Measurements from ENCODE around the gene NR2F1-AS1.

Gene NR2F1-AS1

GRCh38 chr5:93384026-93384425, 197.0 kb downstream of the NR2F1-AS1 start:
- H3K4me3 ChIP-seq (ENCODE audit: low read depth, low read length), result no peak overlapping the region
- H3K9ac ChIP-seq (ENCODE audit: low read length), result no peak overlapping the region
- no peaks in the 10 kb centered on the region for H3K79me2 ChIP-seq (ENCODE audit: control insufficient read depth, insufficient read depth, low read length, poor library complexity)
- no peak for DNase-seq
- H3K4me2 ChIP-seq (ENCODE audit: low read length), result no peak overlapping the region
- no peak overlapping the region for H2BK120ac ChIP-seq (ENCODE audit: insufficient read depth, low read length, poor library complexity)
- no CpG with 5 or more reads among the region's 4 CpGs for WGBS (ENCODE audit: extremely low coverage, insufficient coverage, insufficient read length)
- H3K27ac ChIP-seq (ENCODE audit: low read depth, low read length), result no peak overlapping the region
- H2AFZ ChIP-seq (ENCODE audit: insufficient read depth, low read length, poor library complexity), result no peak overlapping the region
- no peak overlapping the region for H4K91ac ChIP-seq (ENCODE audit: low read depth, low read length)
- no peaks in the 10 kb centered on the region for H3K27me3 ChIP-seq (ENCODE audit: insufficient read depth, low read length)
- no peaks in the 10 kb centered on the region for H3K36me3 ChIP-seq (ENCODE audit: control insufficient read depth in 1 of 2, insufficient read depth in 2 of 2, low read length in 2 of 2)
- H2BK12ac ChIP-seq (ENCODE audit: low read length), result no peak overlapping the region
- H3K4ac ChIP-seq (ENCODE audit: low read depth, low read length), result no peak overlapping the region
- no peak overlapping the region for H4K12ac ChIP-seq (ENCODE audit: low read depth, low read length)
- no peak overlapping the region for H3K23ac ChIP-seq (ENCODE audit: low read length)
- H3K79me1 ChIP-seq (ENCODE audit: low read length), result no peaks in the 10 kb centered on the region
- H3K14ac ChIP-seq (ENCODE audit: low read length), result no peak overlapping the region
- H4K8ac ChIP-seq (ENCODE audit: low read depth, low read length), result no peak overlapping the region
- no peak overlapping the region for H2BK5ac ChIP-seq (ENCODE audit: low read depth, low read length, poor library complexity)
- H2AK5ac ChIP-seq (ENCODE audit: low read length), result no peak overlapping the region
- H3K18ac ChIP-seq (ENCODE audit: low read length), result no peak overlapping the region
- H3K9me3 ChIP-seq (ENCODE audit: insufficient read depth, low read depth, low read length), result no peaks in the 10 kb centered on the region
- H3K4me1 ChIP-seq (ENCODE audit: control insufficient read depth in 1 of 2, insufficient read depth in 2 of 2, low read length in 2 of 2), result no peaks in the 10 kb centered on the region

GRCh38 chr5:93382188-93382825, 198.7 kb downstream of the NR2F1-AS1 start:
- Histone ChIP-seq H3K4me2 (ENCODE audit: low read length) (no peak overlapping the region), H2BK12ac (ENCODE audit: low read length) (no peak overlapping the region), H2BK120ac (ENCODE audit: insufficient read depth, low read length, poor library complexity) (no peak overlapping the region), H4K8ac (ENCODE audit: low read depth, low read length) (no peak overlapping the region), H3K23ac (ENCODE audit: low read length) (no peak overlapping the region), H2AFZ (ENCODE audit: insufficient read depth, low read length, poor library complexity) (no peak overlapping the region), H3K18ac (ENCODE audit: low read length) (no peak overlapping the region), H2BK5ac (ENCODE audit: low read depth, low read length, poor library complexity) (no peak overlapping the region), H3K4me3 (ENCODE audit: low read depth, low read length) (no peak overlapping the region), H3K79me2 (ENCODE audit: control insufficient read depth, insufficient read depth, low read length, poor library complexity) (no peaks in the 10 kb centered on the region), H3K4me1 (ENCODE audit: control insufficient read depth in 1 of 2, insufficient read depth in 2 of 2, low read length in 2 of 2) (no peaks in the 10 kb centered on the region), H3K4ac (ENCODE audit: low read depth, low read length) (no peak overlapping the region), H3K79me1 (ENCODE audit: low read length) (no peaks in the 10 kb centered on the region), H3K27ac (ENCODE audit: low read depth, low read length) (no peak overlapping the region), H3K9me3 (ENCODE audit: insufficient read depth, low read depth, low read length) (no peaks in the 10 kb centered on the region), H3K27me3 (ENCODE audit: insufficient read depth, low read length) (no peaks in the 10 kb centered on the region), H3K14ac (ENCODE audit: low read length) (no peak overlapping the region), H3K9ac (ENCODE audit: low read length) (no peak overlapping the region), H3K36me3 (ENCODE audit: control insufficient read depth in 1 of 2, insufficient read depth in 2 of 2, low read length in 2 of 2) (no peaks in the 10 kb centered on the region), H2AK5ac (ENCODE audit: low read length) (no peak overlapping the region), H4K12ac (ENCODE audit: low read depth, low read length) (no peak overlapping the region), H4K91ac (ENCODE audit: low read depth, low read length) (no peak overlapping the region)
- no CpG with 5 or more reads among the region's 3 CpGs for WGBS (ENCODE audit: extremely low coverage, insufficient coverage, insufficient read length)
- no peak for DNase-seq

- no peak overlapping the region for H2BK12ac ChIP-seq (ENCODE audit: low read length)
- no peak overlapping the region for H3K4me2 ChIP-seq (ENCODE audit: low read length)
- H3K14ac ChIP-seq (ENCODE audit: low read length), result no peak overlapping the region
- no peak overlapping the region for H4K91ac ChIP-seq (ENCODE audit: low read depth, low read length)
- H3K23ac ChIP-seq (ENCODE audit: low read length), result no peak overlapping the region
- no peak overlapping the region for H4K8ac ChIP-seq (ENCODE audit: low read depth, low read length)
- no peak overlapping the region for H2BK120ac ChIP-seq (ENCODE audit: insufficient read depth, low read length, poor library complexity)
- H2BK5ac ChIP-seq (ENCODE audit: low read depth, low read length, poor library complexity), result no peak overlapping the region
- H3K79me2 ChIP-seq (ENCODE audit: control insufficient read depth, insufficient read depth, low read length, poor library complexity), result no peaks in the 10 kb centered on the region
- no peak overlapping the region for H2AFZ ChIP-seq (ENCODE audit: insufficient read depth, low read length, poor library complexity)
- no peak overlapping the region for H3K27ac ChIP-seq (ENCODE audit: low read depth, low read length)
- no peak overlapping the region for H2AK5ac ChIP-seq (ENCODE audit: low read length)
- no peaks in the 10 kb centered on the region for H3K27me3 ChIP-seq (ENCODE audit: insufficient read depth, low read length)
- no peaks in the 10 kb centered on the region for H3K36me3 ChIP-seq (ENCODE audit: control insufficient read depth in 1 of 2, insufficient read depth in 2 of 2, low read length in 2 of 2)
- no peak for DNase-seq
- no peaks in the 10 kb centered on the region for H3K4me1 ChIP-seq (ENCODE audit: control insufficient read depth in 1 of 2, insufficient read depth in 2 of 2, low read length in 2 of 2)
- H3K79me1 ChIP-seq (ENCODE audit: low read length), result no peaks in the 10 kb centered on the region
- no peaks in the 10 kb centered on the region for H3K9me3 ChIP-seq (ENCODE audit: insufficient read depth, low read depth, low read length)
- H3K18ac ChIP-seq (ENCODE audit: low read length), result no peak overlapping the region
- H3K4ac ChIP-seq (ENCODE audit: low read depth, low read length), result no peak overlapping the region
- no CpG with 5 or more reads among the region's 4 CpGs for WGBS (ENCODE audit: extremely low coverage, insufficient coverage, insufficient read length)
- H4K12ac ChIP-seq (ENCODE audit: low read depth, low read length), result no peak overlapping the region
- no peak overlapping the region for H3K4me3 ChIP-seq (ENCODE audit: low read depth, low read length)
- H3K9ac ChIP-seq (ENCODE audit: low read length), result no peak overlapping the region
Measured at GRCh38 chr5:93381057-93381456, 200.0 kb downstream of the NR2F1-AS1 start.

- no peaks in the 10 kb centered on the region for H3K9me3 ChIP-seq (ENCODE audit: insufficient read depth, low read depth, low read length)
- no peak overlapping the region for H3K23ac ChIP-seq (ENCODE audit: low read length)
- no peak overlapping the region for H2BK12ac ChIP-seq (ENCODE audit: low read length)
- no peak overlapping the region for H4K12ac ChIP-seq (ENCODE audit: low read depth, low read length)
- no peak overlapping the region for H4K8ac ChIP-seq (ENCODE audit: low read depth, low read length)
- no peak overlapping the region for H3K9ac ChIP-seq (ENCODE audit: low read length)
- no peaks in the 10 kb centered on the region for H3K79me1 ChIP-seq (ENCODE audit: low read length)
- no CpG with 5 or more reads among the region's 2 CpGs for WGBS (ENCODE audit: extremely low coverage, insufficient coverage, insufficient read length)
- H2AFZ ChIP-seq (ENCODE audit: insufficient read depth, low read length, poor library complexity), result no peak overlapping the region
- no peak overlapping the region for H3K14ac ChIP-seq (ENCODE audit: low read length)
- H3K27ac ChIP-seq (ENCODE audit: low read depth, low read length), result no peak overlapping the region
- no peaks in the 10 kb centered on the region for H3K27me3 ChIP-seq (ENCODE audit: insufficient read depth, low read length)
- no peak overlapping the region for H3K18ac ChIP-seq (ENCODE audit: low read length)
- no peaks in the 10 kb centered on the region for H3K79me2 ChIP-seq (ENCODE audit: control insufficient read depth, insufficient read depth, low read length, poor library complexity)
- H3K4ac ChIP-seq (ENCODE audit: low read depth, low read length), result no peak overlapping the region
- H2BK120ac ChIP-seq (ENCODE audit: insufficient read depth, low read length, poor library complexity), result no peak overlapping the region
- no peaks in the 10 kb centered on the region for H3K4me1 ChIP-seq (ENCODE audit: control insufficient read depth in 1 of 2, insufficient read depth in 2 of 2, low read length in 2 of 2)
- no peak overlapping the region for H2BK5ac ChIP-seq (ENCODE audit: low read depth, low read length, poor library complexity)
- no peak overlapping the region for H2AK5ac ChIP-seq (ENCODE audit: low read length)
- no peak overlapping the region for H4K91ac ChIP-seq (ENCODE audit: low read depth, low read length)
- no peaks in the 10 kb centered on the region for H3K36me3 ChIP-seq (ENCODE audit: control insufficient read depth in 1 of 2, insufficient read depth in 2 of 2, low read length in 2 of 2)
- no peak for DNase-seq
- H3K4me2 ChIP-seq (ENCODE audit: low read length), result no peak overlapping the region
- no peak overlapping the region for H3K4me3 ChIP-seq (ENCODE audit: low read depth, low read length)
Measured at GRCh38 chr5:93378073-93378472, 202.9 kb downstream of the NR2F1-AS1 start.
